NCI-H1436 (cell line): ENCODE data around the gene RNF7.
A peak's percentile ranks its signal among the peaks of the same experiment; 100 is the strongest.
"Not testable (repeated sequence)": the region's sequence is repeated elsewhere in the genome, so short reads cannot be mapped to it uniquely, and the experiment has no call there.

Experiments
- DNase-seq: peaks from one replicate; lab custom pipeline; 2025; lab: John Stamatoyannopoulos, UW

RNF7 gene

DNA sequence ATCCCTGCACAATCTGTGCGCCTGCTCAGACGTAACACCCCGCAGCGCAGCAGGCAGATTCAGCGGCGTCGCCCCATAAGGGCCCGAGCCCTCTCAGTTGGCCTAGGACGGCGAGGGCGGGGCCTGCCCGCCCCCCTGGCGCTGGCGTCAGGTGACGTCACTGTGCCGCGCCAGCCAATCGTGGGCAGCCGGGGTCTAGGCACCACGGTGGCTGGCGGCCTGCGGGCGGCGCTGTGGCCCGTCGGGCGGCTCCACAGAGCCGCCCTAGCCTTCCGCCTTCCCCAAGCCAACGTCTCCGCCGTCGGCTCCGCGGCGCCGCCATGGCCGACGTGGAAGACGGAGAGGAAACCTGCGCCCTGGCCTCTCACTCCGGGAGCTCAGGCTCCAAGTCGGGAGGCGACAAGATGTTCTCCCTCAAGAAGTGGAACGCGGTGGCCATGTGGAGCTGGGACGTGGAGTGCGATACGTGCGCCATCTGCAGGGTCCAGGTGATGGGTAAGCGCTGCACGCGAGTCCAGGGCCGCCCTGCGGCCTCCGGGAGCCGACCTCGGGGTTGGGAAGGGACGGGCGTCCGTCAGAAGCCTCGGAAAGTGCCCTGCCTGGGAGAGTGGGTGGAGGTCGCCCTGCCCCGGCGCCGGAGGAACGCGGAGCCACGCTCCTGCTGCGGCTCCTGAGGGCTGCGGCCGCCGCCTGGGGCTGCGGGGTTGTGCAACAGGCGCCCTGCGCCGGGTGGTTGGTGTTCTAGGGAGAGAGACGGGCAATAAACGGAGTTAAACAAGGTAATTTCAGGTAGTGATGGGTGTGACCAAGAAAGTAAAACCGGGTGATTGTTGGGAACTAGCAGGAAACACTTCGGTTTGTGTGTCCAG, at the start of gene RNF7:
TSS of gene RNF7 (plus strand) at position 277 of the 869 bp plus-strand sequence. CDS start at position 321, 44 bp downstream.
- DNase-seq, result peak; percentile 98

DNA sequence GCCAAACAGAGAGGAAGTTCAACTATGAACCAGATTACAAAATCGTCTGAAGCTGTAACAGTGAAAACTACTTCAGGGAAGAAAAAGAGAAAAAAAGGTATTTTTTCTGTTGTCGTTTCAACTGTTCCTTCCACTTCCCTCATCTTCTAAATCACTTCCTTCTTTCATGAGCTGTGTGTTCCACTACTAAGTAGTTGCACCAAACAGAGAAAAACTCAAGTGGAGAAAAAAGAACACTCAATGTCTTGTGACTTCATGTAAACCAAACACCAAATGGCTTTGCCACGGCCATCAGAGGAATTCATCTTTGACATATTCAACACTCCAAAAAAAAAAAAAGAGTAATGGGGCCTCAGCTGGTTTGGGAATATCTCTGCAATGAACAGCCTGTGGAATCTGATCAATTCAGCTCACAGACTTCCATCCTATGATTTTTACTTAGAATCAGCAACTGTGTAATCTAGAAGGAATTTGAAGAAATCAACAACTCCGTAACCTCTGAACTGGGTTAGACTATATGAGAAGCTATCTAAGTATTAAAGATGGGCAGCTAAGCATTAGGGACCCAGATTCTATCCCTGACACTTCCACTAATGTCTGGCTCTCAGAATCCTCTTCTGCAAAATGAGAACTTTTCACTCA, 47.5 kb upstream of the RNF7 start:
- DNase-seq, result no peak

DNA sequence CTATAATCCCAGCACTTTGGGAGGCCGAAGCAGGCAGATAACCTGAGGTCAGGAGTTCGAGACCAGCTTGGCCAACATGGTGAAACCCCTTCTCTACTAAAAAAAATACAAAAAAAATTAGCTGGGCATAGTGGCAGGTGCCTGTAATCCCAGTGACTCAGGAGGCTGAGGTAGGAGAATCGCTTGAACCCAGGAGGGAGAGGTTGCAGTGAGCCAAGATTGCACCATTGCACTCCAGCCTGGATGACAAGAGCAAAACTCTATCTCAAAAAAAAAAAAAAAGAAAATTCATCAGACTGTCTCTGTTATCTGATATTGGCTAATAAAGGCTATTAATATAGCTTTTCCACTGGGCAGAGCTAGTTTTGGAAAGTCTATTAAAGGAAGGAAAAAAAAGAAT, 46.6 kb upstream of the RNF7 start:
- DNase-seq, result not testable (repeated sequence)

DNA sequence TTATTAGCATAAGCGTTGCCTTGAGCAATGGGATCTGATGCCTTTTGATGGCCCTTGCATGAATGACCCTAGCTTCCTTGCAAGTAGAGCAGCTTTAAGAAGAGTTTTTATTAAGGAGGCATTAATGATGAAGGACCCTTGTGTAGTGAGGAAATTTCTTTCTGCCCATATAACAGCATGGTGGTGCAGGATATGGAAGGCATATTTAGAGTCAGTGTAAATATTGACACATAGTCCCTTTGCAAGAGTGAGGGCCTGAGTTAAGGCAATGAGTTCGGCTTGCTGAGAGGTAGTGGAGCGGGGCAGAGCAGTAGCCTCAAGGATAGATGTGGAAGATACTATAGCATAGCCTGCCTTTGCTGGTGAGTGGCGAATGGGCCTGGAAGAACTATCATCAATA, 45.1 kb upstream of the RNF7 start:
- not testable (repeated sequence) for DNase-seq

DNA sequence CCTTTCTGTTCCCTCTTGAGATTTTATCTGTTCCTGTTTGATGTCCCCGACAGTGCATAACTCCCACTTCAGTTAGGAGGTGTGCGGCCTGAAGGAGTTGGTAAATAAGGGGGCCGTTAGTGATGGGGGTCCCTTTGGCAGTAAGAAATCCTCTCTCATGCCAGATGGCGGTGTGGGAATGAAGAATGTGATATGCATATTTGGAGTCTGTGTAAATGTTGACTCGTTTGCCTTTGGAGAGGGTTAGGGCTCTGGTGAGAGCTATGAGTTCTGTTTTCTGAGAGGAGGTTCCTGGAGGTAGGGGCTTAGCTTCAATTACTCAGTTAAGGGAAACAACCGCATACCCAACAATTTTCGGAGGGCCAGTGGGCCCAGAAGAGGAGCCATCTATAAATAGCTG, 38.8 kb upstream of the RNF7 start:
- DNase-seq, result no peak

DNA sequence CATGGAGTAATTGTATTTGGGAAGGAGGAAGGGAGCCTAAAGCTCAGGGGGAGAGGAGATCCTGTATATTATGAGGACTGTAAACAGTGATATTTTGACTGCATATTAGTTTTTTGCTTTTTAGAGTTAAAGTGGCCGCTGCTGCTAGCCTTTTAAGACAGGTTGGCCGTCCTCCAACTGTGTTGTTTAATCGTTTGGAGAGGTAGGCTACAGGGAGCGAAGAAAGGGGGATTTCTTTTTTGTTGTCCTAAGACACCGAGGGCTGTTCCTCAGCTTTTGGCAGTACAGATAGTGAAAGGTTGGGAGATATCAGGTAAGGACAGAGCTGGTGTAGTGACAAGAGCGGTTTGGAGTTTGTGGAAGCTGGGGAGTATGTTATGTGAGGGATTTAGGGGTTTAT, 38.2 kb upstream of the RNF7 start:
- DNase-seq, result no peak

DNA sequence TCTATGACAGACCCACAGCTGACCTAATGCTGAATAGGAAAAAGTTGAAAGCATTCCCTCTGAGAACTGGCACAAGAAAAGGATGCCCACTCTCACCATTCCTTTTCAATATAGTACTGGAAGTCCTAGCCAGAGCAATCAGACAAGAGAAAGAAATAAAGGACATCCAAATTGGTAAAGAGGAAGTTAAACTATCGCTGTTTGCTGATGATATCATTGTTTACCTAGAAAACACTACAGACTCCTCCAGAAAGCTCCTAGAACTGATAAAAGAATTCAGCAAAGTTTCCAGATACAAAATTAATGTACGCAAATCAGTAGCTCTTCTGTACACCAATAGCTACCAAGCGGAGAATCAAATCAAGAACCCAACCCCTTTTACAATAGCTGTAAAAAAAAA, 34.7 kb upstream of the RNF7 start:
- DNase-seq, result not testable (repeated sequence)

DNA sequence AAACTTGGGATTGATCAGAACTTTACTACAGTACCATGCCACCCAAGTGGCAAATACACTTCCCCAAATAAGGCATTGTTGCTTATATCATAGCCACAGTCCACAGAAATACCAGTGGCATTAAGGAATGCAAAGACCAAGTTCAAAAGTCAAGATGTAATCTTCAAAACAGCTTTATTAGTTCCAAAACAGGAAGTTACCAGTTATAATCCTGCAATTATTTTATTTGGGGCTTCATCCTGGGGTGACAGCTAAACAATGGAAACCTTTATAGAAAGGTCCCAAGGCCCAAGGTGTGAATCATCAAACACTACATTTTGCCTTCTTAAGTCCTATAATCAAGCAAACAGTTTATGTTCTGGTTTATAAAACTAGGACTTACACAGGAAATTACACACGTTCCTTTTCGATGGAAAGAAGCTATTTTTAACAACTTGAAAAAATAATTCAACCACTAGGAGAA, 30.3 kb upstream of the RNF7 start:
- DNase-seq, result no peak

DNA sequence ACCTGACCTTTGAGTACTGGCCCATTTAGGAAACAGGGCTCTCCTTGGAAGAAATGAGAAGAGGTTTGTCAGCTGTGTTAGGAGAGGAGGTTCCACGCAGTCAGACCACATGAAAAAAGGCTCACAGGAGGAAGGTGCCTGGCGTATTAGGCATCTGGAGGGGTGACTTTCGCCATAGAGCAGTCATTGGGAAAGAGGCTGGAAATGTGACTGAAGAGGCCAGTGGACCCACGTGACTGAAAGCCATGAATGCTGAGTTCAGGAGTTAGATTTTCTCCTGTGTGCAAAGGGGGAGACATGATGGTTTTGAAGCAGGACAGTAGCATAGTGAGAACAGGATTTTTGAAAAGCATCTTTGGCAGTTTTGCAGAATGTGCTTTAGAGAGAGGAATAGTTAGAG, 29.7 kb upstream of the RNF7 start:
- no peak for DNase-seq

DNA sequence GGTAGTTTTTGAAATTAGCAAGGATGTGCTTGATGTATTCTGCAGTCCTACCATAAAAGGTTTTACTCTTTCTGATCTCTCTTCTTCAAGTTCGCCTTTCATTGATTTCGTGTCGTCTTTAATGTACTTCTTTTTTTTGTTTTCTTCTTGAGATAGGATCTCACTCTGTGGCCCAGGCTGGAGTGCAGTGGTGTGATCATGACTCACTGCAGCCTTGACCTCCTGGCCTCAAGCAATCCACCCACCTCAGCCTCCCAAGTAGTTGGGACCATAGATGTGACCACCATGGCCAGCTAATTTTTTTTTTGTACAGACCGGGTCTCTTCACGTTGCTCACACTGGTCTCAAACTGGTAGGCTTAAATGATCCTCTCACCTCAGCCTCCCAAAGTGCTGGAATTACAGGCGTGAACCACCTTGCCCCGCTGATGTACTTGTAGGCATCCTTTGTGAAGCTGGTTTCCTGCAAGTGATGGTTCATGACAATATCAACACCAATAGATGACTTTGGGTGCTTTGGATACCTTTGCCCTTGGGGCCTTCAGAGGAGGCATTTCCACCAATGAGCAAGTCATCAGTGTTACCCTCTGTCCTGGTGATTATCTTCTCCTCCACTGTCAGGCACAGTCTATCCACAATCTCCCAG, 28.9 kb upstream of the RNF7 start:
- no peak for DNase-seq

DNA sequence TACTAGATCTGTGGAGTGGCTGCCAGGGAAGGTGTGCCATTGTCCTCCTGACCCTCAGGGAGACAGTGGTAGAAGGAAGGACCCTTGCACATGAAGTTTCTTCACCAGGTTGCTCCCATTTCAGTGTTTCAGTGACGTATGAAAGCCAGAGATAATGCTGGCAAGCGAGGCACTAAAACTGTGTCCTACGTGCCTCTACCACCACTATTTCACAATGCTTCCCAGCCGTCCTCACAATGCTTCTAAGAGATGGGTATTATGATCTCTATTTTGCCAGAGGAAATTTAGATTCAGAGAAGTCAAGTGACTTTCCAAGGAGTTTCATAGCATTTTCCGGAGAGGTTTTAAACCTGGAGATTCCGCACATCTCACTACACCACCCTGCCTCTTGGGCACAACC, 28.0 kb upstream of the RNF7 start:
- no peak for DNase-seq

DNA sequence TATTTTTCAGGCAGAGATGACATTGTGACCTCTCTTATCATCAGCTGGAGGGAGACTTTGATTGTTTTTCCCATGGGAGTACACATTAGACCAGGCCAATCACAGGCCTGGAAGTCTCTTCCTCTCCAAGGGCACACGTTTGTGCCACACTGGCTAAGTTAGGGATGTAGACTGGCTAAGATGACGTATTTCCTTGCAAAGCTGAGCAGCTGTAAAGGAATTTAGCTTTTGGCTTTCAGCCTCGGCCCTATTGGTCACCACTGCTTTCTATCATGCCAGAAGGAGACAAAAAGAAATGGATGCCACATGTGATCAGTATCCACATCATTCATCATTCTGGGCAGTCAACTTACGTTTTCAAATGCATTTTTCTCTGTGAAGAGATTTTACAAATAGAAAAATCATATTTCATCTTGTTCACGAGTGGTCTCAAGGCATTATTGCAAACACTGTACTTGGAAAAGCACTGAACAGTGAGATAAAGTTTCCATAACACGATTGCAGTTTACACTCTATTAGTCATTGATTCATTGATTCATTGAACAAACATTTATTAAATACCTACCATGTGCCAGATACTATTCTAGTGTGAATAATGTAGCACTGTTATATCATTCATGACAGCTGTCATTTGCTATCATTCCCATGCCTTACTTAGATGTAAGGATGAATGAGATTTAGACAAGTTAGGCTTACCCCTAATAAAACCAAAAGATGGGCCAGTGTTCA, 27.0 kb upstream of the RNF7 start:
- no peak for DNase-seq

DNA sequence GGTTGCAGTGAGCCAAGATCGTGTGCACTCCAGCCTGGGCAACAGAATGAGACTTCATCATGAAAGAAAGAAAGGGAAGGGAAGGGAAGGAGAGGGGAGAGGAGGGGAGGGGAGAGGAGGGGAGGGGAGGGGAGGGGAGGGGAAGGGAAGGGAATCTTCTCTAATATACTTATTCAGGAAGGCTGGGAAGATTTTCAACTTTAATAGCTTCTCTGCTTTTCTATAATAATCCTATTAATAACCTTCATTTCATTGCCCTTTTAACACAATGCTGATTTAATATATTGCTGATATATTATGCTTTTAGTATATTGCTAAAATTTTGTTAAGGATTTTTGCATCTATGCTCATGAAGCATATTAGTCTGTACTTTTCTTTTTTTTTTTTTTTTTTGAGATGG, 23.4 kb upstream of the RNF7 start:
- no peak for DNase-seq

DNA sequence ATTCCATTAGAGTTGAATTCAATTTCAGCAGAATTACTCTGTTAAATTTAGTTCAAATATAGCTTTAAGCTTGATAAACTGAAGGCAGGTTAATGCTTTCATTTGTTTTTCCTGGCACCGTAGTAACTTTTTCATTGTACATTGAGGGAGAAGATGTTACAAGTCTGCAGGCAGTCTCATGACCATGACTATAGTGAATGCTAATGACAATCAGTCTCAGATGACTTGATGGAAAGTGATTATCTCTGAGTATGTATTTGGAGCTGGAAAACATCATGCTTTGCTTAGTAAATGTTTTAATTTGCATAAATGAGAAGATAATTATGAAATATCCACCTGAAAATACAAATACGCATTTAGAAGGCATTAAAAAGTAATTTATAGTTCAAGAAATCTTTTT, 16.0 kb upstream of the RNF7 start:
- DNase-seq, result no peak

DNA sequence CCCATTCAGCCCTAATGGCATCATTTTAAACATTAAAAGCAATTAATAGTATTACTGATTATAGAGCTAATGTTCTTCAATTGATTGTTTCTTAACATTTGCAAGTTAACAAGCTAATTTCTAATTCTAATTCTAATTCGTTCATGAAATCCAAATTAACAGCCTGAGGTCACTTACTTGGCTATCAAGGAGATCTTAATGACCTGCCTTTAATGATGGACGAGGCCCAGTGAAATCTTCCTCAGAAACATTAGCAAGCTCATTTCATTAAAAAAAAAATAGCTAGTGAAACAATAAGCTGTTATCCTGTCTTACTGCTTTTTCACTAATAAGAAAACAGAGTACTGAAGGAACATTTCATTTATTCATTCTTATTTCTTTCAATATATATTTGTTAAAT, 15.4 kb upstream of the RNF7 start:
- DNase-seq, result no peak

DNA sequence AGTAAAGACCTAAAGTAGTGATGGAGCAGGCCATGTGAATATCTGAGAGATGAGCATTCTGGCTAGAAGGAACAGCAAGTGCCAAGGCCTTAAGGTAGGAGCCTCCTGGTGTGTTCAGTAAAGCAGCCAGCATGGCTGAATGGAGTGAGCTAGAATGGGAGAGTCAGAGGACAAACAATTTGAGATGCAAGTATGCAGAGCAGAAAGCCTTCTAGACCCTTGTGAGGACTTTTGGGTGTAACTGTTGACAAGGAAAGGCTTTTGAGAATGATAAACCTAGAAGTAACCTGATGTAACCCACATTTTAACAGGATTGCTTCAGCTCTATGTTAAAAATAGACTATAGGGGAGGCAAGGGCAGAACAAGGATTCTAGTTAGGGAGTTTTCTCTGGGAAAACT, 14.8 kb upstream of the RNF7 start:
- no peak for DNase-seq

DNA sequence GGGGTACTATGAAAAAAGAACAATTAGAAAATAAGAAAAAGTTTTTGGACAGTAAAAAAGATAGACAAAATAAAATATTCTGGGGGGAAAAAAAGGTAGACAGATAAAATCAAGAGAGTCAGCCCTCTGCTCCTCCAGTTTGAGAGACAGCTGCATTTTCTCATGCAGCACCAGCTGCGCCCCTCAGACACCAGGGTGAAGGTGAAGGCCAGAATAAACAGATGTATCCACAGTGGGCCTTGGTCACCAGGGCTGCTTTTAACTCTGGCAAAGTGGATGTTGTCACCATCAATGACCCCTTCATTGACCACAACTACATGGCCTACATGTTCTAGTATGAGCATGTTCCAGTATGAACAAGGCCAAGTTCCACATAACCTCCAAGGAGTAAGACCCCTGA, 13.9 kb upstream of the RNF7 start:
- no peak for DNase-seq

DNA sequence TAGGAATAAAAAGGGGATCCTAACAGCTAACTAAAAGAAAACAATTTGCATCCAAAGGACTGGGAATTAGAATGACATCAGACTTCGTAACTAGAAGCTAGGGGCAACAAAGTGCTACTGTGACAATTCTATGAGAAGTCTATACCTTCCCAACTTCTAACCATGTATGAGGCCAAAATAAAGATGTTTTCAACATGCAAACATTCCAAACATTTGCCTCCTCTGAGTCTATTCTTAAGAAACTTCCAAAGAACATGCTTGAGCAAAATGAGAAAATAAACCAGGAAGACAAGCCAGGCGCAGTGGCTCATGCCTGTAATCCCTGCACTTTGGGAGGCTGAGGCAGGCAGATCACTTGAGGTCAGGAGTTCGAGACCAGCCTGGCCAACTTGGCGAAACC, 13.1 kb upstream of the RNF7 start:
- DNase-seq, result no peak

DNA sequence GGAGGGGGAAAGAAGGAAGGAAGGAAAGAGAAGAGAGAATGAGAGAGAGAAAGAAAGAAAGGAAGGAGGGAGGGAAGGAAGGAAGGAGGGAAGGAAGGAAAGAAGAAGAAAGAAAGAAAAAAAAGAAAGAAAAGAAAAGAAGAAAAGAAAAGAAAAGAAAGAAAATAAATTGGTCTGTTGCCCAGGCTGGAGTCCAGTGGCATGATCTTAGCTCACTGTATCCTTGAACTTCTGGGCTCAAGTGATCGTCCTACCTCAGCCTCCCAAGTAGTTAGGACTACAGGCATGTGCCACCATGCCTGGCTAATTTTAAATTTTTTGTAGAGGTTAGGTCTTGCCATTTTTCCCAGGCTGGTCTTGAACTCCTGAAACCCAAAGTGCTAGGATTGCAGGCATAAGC, 11.6 kb upstream of the RNF7 start:
- no peak for DNase-seq

DNA sequence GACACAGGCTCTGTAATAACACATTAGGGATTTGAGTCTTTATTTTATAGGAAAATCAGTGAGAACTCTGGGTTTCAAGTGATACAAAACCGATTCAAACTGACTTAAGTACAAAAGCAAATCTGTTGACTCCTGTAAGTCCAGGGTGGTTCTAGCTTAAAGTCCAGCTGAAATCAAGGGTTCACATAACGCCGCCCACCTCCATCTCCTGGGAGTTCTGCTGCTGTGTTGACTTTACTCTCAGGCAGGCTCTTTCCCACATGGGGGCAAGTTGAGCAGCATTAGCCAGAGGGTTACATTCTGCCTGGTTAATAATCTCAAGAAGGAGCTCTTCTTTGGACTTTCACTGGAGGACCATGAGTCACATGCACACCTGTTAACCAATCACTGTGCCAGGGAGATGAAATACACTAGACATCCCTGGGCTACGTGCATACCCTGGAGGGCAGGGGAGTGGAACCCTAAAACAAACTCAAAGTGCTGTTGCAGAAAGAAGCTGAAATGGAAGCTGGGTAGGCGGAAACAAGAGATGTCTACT, 9.7 kb upstream of the RNF7 start:
- DNase-seq, result no peak

DNA sequence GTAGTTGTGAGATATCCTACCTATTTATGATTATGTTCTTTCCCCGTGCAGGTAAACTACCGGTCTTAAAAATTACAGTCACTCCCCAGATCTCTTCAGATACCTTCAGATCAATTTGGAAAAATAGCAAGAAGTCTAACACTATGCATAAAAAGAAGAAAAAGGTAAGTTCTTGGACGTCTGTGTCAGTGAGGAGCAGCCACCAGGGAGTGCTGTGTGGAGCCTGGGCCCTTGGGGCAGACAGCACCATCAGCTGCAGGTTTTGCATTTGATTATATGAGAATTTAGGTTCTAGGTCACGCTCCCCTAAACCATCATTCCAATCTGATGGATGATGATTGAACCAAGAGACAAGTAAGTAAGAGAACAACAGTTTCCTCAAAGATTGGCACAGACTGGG, 8.9 kb upstream of the RNF7 start:
- DNase-seq, result no peak

DNA sequence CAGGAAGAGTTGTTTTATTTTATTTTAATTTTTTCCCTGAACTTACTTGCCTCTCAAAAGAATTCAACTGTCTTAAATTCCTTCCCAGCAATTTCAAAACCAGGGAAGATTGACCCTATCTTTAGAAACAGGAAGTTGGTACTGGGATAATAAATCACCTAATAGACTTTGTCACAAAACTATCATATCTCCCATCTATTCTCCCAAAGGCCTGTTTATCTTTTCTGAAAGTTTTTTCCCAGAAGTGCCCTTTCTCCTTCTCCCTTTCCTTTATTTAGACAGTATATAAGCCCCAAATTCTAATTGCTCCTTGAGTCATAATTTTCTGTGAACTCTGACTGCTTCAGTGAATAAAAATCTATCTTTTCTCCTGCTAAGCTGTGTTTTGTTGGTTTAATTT, 2.9 kb upstream of the RNF7 start:
- DNase-seq, result no peak
